Gastrocnemius medialis (tissue), 4 donors: ENCODE data around the gene AFG1L. TPM values are rescaled to one million over a fixed set of nuclear protein-coding genes. Genes with fewer than 3 reads are reported as not detected.

Experiments used
- ATAC-seq, 2 donors: fragments of 150-250 bp; one replicate each; pipeline ENCODE4 v1.9.1; 2016
- DNase-seq, 2 donors: peaks; one replicate each; pipeline ENCODE4 v3.0.0-alpha.2; 2019
- H3K27ac ChIP-seq, 4 donors: fragments of 200-600 bp; sonication (generic); 1 replicate in 1 of 4; 2 replicates in 3 of 4; pipeline ENCODE4 v1.5.1; 2016 to 2018; ENCODE audit warnings: mild to moderate bottlenecking in 2 of 4, moderate library complexity in 1 of 4
- H3K27me3 ChIP-seq, 3 donors: fragments of 200-600 bp; sonication (generic) in 2 of 3; 1 replicate in 1 of 3; 2 replicates in 2 of 3; pipeline versions ENCODE4 v1.5.1 to v1.6.0; 2016 to 2019; ENCODE audit warnings: mild to moderate bottlenecking in 1 of 3, moderate library complexity in 1 of 3
- H3K36me3 ChIP-seq, 2 donors: fragments of 200-600 bp; sonication (generic) in 1 of 2; one replicate each; pipeline ENCODE4 v1.5.1; 2017 to 2018
- H3K4me1 ChIP-seq, 2 donors: fragments of 200-600 bp; sonication (generic) in 1 of 2; one replicate each; pipeline ENCODE4 v1.5.1; 2016 to 2017; ENCODE audit warnings: mild to moderate bottlenecking in 2 of 2
- H3K4me3 ChIP-seq, 4 donors: fragments of 200-600 bp; sonication (generic) in 3 of 4; 1 replicate in 1 of 4; 2 replicates in 3 of 4; pipeline ENCODE4 v1.5.1; 2016 to 2019; ENCODE audit warnings: mild to moderate bottlenecking in 2 of 4
- H3K9me3 ChIP-seq, 3 donors: fragments of 200-600 bp; sonication (generic) in 2 of 3; 1 replicate in 1 of 3; 2 replicates in 2 of 3; pipeline ENCODE4 v1.5.1; 2016 to 2019
- POLR2A ChIP-seq, 2 donors: fragments of 450-650 bp; IDR thresholded peaks; one replicate each; pipeline ENCODE4 v1.6.1; 2017; ENCODE audit warnings: antibody characterized with exemption in 2 of 2, mild to moderate bottlenecking in 2 of 2, moderate library complexity in 2 of 2
- in situ Hi-C, 4 donors: fragments of 200-750 bp; cut with MboI; loops; one replicate each; pipeline versions ENCODE4 v1.15.0 to v1.8.0; 2017; ENCODE audit warnings: low sequenced_read_pairs in 4 of 4
- intact Hi-C: fragments of 100-400 bp; cut with DNase I; formaldehyde crosslinking; loops from one replicate; pipeline ENCODE4 v1.15.1; 2023; ENCODE audit warnings: low total_unique reads
- total RNA-seq, 4 donors: library from RNA; depleted of rRNA; stranded (reverse); fragments of >200 nt; gene quantifications; one replicate each; pipeline versions ENCODE4 v1.1.0 to v1.2.3, GENCODE V29; 2016
- TF ChIP-seq, protein P1 (sequence below), 5 experiments: fragments of 450-650 bp in 3 of 5; fragments of 200-600 bp in 2 of 5; sonication (generic) in 2 of 5; IDR thresholded peaks in 4 of 5; conservative IDR thresholded peaks in 1 of 5; 1 replicate in 4 of 5; 2 replicates in 1 of 5; pipeline ENCODE4 v1.5.1; 2016 to 2019; ENCODE audit warnings: antibody characterized with exemption in 5 of 5, mild to moderate bottlenecking in 3 of 5, moderate library complexity in 3 of 5

Gene AFG1L
- total RNA-seq, 4 donors from 2014 or later, result 2.1 to 7.0 (median 2.6) TPM

DNA sequence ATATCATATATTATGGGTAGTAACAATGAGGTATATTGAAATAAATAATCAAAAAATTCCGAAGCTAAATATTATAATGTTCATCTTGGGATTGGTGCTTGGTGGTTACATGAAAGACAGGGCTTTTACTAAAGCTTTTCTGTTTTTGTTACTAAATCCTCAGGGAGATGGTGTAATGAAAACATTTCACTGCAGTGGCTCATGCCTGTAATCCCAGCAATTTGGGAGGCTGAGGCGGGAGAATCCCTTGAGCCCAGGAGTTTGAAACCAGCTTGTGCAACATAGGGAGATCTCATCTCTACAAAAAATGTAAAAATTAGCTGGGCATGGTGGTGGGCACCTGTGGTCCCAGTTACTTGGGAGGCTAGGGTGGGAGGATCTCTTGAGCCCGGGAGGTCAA is 42.9 kb downstream of the AFG1L start:
- TF ChIP-seq, protein P1, sequence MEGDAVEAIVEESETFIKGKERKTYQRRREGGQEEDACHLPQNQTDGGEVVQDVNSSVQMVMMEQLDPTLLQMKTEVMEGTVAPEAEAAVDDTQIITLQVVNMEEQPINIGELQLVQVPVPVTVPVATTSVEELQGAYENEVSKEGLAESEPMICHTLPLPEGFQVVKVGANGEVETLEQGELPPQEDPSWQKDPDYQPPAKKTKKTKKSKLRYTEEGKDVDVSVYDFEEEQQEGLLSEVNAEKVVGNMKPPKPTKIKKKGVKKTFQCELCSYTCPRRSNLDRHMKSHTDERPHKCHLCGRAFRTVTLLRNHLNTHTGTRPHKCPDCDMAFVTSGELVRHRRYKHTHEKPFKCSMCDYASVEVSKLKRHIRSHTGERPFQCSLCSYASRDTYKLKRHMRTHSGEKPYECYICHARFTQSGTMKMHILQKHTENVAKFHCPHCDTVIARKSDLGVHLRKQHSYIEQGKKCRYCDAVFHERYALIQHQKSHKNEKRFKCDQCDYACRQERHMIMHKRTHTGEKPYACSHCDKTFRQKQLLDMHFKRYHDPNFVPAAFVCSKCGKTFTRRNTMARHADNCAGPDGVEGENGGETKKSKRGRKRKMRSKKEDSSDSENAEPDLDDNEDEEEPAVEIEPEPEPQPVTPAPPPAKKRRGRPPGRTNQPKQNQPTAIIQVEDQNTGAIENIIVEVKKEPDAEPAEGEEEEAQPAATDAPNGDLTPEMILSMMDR (IDR thresholded peaks at IDR 0.05 in 4 of 5, conservative IDR thresholded peaks at IDR 0.05 in 1 of 5), result no peak
- TF ChIP-seq POLR2A (IDR thresholded peaks at IDR 0.05), result no peak
- DNase-seq, result no peak
- Histone ChIP-seq H3K9me3 (no peaks in the 10 kb centered on the region), H3K36me3 (no peaks in the 10 kb centered on the region), H3K4me1 (peaks cover 0 to 3% of the 10 kb centered on the region in 2 donors), H3K27ac (no peak overlapping the region), H3K27me3 (no peaks in the 10 kb centered on the region), H3K4me3 (no peak overlapping the region)
- in situ Hi-C loops (no loop called here), intact Hi-C loops (no loop called here)
- ATAC-seq, result no peak

DNA sequence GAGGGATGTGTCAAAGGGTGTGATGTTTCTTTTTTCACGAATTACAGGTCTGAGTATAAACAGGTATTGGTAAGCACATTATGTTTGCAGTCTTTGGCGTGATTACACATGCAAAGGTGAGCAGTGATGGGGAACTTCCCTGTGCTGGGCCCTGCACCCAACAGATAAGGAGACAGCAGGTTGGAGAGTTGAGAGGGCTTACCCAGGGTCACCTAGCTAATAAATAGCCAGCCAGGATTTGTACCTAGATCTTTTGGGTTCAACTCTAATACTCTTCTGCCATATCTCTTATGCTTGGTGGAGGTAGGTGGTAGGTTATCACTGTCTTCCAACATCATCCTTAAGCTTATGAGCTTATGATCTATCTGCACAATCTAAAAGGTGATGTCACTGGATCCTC is 46.5 kb downstream of the AFG1L start:
- no peak for DNase-seq
- intact Hi-C loops, result no loop called here
- in situ Hi-C loops, result no loop called here
- Histone ChIP-seq H3K27me3 (no peaks in the 10 kb centered on the region), H3K27ac (no peak overlapping the region), H3K4me1 (no peaks in the 10 kb centered on the region), H3K36me3 (no peaks in the 10 kb centered on the region), H3K4me3 (no peak overlapping the region), H3K9me3 (no peaks in the 10 kb centered on the region)
- TF ChIP-seq, protein P1 (IDR thresholded peaks at IDR 0.05 in 4 of 5, conservative IDR thresholded peaks at IDR 0.05 in 1 of 5), result no peak
- no peak for TF ChIP-seq POLR2A (IDR thresholded peaks at IDR 0.05)
- ATAC-seq, result no peak

GRCh38 chr6:108343894-108344293 is 49.0 kb downstream of the AFG1L start:
- Histone ChIP-seq H3K27me3 (no peaks in the 10 kb centered on the region), H3K27ac (no peak overlapping the region), H3K36me3 (no peaks in the 10 kb centered on the region), H3K9me3 (no peaks in the 10 kb centered on the region), H3K4me3 (no peak overlapping the region), H3K4me1 (no peaks in the 10 kb centered on the region)
- ATAC-seq (no peak), DNase-seq (no peak)
- in situ Hi-C loops, result no loop called here
- TF ChIP-seq, protein P1 (IDR thresholded peaks at IDR 0.05 in 4 of 5, conservative IDR thresholded peaks at IDR 0.05 in 1 of 5), result no peak
- TF ChIP-seq POLR2A (IDR thresholded peaks at IDR 0.05), result no peak
- intact Hi-C loops, result no loop called here

DNA sequence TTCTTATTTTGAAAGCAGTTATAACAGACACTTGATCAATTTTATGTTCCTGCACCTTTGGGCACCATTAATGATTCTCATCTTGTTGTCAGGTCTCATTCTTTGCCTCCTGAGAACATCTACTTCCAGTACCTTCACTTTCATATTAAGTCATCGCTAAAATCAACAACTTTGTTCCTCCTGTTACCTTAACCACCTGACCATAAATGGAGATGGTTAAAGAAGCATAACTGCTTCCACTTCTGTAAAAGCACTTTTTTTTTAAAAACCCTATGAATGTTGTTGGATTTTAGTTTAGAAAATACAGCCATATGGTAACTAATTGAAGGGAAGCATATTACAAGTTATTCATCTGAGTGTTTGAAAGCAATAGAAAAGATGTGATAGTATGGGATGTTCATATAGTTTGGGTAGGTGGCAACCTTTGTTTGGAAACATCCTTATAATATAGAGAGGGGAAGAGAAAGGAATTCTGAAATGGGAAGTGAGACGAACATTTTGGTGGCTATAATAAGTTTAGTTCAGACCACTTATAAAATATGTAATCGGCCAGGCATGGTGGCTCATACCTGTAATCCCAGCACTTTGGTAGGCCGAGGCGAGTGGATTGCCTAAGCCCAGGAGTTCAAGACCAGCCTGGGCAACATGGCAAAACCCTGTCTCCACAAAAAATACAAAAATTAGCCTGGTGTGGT is 53.9 kb downstream of the AFG1L start:
- Histone ChIP-seq H3K27ac (no peak overlapping the region), H3K9me3 (no peaks in the 10 kb centered on the region), H3K36me3 (no peaks in the 10 kb centered on the region), H3K4me3 (no peak overlapping the region), H3K27me3 (no peaks in the 10 kb centered on the region), H3K4me1 (no peaks in the 10 kb centered on the region)
- TF ChIP-seq, protein P1 (IDR thresholded peaks at IDR 0.05 in 4 of 5, conservative IDR thresholded peaks at IDR 0.05 in 1 of 5), result no peak
- no peak for TF ChIP-seq POLR2A (IDR thresholded peaks at IDR 0.05)
- in situ Hi-C loops, result no loop called here
- DNase-seq (no peak), ATAC-seq (no peak)
- intact Hi-C loops, result no loop called here

DNA sequence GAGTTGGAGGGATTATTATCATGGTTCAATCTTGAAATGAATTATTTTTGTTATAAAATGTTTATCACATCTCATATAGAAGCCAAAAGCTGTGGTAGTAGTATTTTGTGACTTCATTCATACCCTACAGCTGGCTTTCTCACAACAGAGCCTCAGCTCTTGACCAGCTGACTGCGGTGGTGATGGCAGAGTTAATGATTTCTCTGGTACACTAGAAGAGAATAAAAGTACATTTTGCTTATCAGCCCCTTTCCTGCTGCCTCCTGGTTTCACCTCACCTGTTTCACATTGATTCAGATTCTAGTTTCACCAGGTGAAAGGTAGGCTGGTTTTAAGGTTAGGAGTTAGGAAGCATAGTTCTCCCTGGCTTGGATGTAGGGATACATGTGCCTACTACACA is 55.7 kb downstream of the AFG1L start:
- intact Hi-C loops, result no loop called here
- no peaks in the 10 kb centered on the region for H3K36me3 ChIP-seq
- ATAC-seq, result no peak
- no peaks in the 10 kb centered on the region for H3K4me1 ChIP-seq
- no peak overlapping the region for H3K4me3 ChIP-seq
- DNase-seq, result no peak
- no peaks in the 10 kb centered on the region for H3K27me3 ChIP-seq
- no peak overlapping the region for H3K27ac ChIP-seq
- no peak for TF ChIP-seq POLR2A (IDR thresholded peaks at IDR 0.05)
- TF ChIP-seq, protein P1 (IDR thresholded peaks at IDR 0.05 in 4 of 5, conservative IDR thresholded peaks at IDR 0.05 in 1 of 5), result no peak
- in situ Hi-C loops, result no loop called here
- H3K9me3 ChIP-seq, result no peaks in the 10 kb centered on the region
